ENCODE data around the gene SLC36A1.

The SLC36A1 gene

DNA sequence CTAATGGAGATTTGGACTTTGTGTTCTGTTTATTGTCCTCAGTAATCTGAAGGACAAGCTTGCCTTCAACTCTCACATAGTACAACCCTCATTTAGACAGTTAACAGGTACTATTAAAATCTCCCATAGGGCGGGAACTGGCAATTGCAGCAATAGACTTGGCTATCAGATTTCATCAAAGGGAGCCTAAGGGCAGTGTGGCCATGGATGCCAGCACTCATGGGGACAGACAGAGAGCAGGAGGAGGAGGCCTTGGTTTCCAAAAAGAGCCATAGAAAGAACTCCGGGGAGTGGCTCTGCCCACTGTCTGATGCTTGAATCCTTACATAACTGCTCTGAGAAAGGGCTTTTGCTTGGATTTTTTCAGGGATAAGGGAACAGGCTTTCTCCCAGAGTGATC lies 6.8 kb downstream of the SLC36A1 start:
- DNase-seq, result no peak

GRCh38 chr5:151454889-151455288 lies 7.5 kb downstream of the SLC36A1 start:
- DNase-seq, result no peak

GRCh38 chr5:151456321-151456940 lies 9.0 kb downstream of the SLC36A1 start:
- DNase-seq, result no peak

DNA sequence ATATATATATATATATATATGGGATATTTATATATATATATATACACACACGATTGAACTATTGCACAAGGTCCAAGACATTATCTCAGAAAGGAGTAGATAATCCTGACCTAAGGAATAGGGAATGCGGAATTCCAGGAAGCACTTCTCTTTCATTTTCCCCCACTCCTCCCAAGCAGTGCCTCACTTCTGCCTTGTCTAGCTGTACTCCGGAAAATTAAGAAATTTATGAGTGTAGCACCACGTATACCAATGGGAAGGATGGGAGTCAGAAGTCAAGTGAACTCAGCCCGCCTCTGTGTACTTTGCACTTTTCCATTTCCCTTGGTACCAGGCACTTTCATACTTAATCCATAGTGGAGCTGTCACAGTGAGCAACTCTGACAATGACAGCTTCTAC lies 10.9 kb downstream of the SLC36A1 start:
- DNase-seq, result no peak

- DNase-seq, result no peak
Measured at GRCh38 chr5:151459680-151460324, 12.4 kb downstream of the SLC36A1 start.

DNA sequence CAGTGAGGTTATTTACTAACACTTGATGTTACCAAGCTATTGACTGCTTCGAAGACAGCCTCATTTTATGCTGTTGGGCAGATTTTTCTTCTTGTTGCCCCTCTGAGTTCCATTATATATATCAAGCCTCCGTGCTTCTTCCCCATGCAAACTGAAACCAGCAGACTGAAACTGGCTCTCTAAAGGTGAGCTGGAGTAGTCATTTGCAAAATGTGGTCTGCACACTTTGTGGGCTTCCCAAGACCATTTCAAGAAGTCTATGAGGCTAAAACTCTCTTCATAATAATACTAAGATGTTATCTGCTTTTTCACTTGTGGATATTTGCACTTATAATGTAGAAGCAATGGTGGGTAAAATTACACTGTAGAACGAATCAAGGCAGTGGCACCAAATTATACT lies 13.9 kb downstream of the SLC36A1 start:
- DNase-seq, result no peak

DNA sequence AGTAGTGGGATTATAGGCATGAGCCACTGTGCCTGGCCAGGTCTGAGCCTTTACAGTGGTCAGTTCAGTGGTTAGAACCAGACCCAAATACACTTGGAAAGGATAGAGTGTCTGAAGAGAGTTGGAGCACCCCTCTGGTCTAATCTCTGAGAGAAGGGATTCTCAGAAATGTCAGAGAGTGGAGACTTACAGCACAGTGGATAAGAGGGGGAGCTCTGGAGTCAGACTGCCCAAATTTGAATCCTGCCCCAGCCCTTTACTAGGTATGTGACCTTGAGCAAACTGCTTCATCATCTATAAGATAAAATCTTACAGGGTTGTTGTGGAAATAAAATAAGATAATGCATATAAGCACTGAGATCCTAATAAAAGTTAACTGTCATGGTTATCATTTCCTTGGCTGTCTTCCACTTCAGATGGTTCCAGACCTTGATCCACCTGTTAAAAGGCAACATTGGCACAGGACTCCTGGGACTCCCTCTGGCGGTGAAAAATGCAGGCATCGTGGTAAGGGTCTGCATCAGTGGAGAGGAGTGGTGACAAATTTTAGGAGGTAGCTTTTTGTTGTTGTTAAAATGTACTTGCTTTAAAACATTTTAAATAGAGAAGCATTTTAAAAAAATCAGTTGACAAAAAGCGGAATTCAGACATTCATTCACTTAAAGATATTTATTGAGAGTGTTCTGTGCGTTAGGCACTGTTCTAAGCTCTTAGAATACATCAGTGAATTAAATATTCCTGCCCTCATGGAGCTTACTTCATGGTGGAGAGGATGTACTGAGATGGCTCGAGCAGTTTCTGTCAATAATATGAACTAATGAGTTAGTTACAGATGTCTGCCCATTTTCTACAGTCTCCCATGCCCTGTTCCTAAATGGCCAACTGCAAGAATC lies 16.0 kb downstream of the SLC36A1 start:
- DNase-seq, result no peak

DNA sequence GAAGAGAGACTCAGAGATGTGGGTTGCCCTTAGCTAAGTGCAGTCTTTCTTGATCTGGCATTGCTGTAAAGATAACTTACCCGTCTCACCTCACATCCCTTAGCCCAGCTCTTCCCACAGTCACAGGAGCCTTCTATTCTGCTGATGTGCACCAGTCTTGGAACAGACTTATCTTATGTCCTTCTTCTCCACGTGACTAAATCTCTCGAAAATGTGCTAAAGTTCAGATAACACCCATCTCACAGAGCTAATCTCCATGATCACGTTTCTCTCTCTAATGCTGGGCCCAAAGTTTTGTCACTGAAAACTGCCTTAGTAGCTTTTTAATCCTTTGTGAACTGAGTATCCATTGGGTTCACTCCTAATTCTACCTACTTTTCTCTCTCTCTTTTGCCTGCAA lies 16.7 kb downstream of the SLC36A1 start:
- no peak for DNase-seq

DNA sequence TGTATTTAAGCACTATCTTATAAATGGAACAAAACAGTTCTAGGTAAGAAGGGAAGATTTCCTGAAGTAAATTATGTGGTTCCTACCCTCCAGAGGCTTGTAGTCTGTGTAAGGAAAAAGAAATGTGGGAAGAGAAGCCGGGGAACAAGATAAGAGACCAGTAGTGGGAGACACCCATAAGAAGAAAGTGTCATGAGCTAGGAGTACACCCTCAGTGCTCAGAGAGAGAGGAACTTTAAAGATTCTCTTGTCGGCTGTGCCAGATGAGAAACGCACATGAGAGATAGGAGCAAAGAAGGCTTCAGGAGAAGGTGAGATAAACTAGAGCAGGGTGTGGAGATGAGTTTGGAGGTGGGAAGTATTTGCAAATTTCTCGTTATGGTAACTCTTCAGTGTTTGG lies 18.1 kb downstream of the SLC36A1 start:
- no peak for DNase-seq

DNA sequence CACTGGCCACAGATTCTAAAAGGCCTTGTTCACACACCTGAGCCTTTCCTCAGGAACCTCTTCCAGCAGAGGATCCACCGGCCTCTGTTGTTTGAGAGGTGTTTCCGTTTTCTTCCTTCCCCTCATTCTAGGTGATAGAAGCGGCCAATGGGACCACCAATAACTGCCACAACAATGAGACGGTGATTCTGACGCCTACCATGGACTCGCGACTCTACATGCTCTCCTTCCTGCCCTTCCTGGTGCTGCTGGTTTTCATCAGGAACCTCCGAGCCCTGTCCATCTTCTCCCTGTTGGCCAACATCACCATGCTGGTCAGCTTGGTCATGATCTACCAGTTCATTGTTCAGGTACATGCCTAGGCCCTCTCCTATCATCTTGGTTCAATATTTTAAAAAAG lies 20.2 kb downstream of the SLC36A1 start:
- DNase-seq, result no peak

GRCh38 chr5:151469386-151469785 lies 22.0 kb downstream of the SLC36A1 start:
- no peak for DNase-seq

- DNase-seq, result no peak
Measured at GRCh38 chr5:151469992-151470391, 22.6 kb downstream of the SLC36A1 start.

GRCh38 chr5:151470439-151470838 lies 23.0 kb downstream of the SLC36A1 start:
- no peak for DNase-seq

DNA sequence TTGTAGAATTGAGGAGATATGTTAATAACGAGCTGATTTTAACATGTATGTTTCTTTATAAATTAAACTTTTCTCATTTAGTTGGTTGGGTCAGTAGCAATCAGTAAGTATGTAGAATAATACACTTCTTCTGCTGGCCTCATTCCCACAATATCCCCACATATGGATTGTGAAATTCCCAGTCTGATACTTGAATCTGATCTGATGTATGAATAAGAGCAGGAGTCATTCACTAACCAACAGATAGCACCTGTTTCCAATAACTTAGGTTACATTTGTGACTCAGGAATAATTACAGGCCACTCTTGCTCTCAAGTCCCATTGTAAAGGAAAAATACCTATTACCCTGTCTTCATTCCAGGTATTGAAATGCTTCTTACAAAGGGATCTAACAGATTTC lies 23.9 kb downstream of the SLC36A1 start:
- no peak for DNase-seq

DNA sequence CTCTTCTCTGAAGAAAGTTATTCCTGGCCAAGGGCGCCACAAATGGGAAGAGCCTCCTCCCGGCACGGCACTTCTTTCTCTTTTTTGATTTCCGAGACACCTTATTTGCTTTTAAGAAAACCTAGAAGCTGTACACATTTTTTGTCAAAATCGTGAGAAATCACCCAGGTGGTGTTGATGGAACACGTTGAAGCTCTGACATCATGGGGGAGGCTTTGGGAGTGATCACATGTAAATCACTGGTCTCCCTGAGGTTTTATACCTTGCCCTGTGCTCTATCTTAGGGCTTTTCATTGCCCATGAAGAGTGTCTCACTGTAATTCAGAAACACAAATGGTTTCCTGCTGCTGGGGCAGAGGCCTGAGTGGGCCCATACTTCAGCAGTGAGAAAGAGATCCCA lies 27.4 kb downstream of the SLC36A1 start:
- DNase-seq, result no peak

GRCh38 chr5:151475388-151475787 lies 28.0 kb downstream of the SLC36A1 start:
- no peak for DNase-seq

- no peak for DNase-seq
Measured at GRCh38 chr5:151476016-151476415, 28.6 kb downstream of the SLC36A1 start.

GRCh38 chr5:151477101-151477500 lies 29.7 kb downstream of the SLC36A1 start:
- DNase-seq, result no peak

GRCh38 chr5:151480384-151481293 lies 33.2 kb downstream of the SLC36A1 start:
- no peak for DNase-seq

- DNase-seq, result no peak
Measured at GRCh38 chr5:151483176-151483575, 35.8 kb downstream of the SLC36A1 start.

- DNase-seq, result no peak
Measured at GRCh38 chr5:151483647-151484046, 36.2 kb downstream of the SLC36A1 start.

DNA sequence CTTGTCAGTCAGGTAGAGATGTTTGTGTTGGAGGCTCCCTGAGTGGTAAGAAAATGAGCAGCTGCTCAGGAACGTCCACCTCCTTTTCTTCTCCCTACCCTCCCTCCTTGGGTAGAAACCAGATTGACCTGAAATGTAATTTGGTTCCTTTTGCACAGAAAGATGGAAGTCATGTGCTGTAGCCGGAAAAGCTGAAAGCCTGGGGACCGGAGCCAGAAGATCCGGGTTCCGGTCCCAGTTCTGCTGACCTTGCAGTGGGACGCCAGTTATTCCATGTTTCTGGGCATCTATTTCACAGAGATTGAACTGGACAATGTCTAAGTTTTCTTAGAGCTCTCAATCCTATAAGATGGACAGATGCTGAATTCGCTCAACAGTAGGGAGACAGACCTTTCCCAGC lies 40.1 kb downstream of the SLC36A1 start:
- no peak for DNase-seq

DNA sequence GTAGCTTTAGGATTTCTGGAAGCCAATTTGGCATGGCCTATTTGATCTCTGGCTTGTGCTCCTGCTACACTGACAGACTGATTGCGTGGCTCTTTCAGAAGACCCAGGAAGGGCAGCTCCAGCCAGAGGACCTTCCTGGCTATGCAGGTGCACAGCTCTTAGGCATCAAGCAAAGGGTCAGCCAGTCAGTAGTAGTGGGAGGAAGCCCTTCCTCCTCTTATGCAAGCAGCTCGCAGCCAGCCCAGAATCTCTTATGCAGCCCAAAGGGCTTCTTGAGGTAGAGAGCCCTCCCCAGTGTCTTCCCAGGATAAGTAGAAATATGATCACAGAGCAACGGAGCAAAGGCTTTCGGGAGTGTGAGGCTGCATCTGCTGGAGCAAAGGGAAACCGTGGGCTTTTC lies 43.2 kb downstream of the SLC36A1 start:
- DNase-seq, result no peak
